PC-3 (cell line): Measurements from ENCODE around the gene MYO5A.

ENCODE experiments used
- CTCF ChIP-seq: fragments of 300-600 bp; sonication (generic); conservative IDR thresholded peaks from 2 replicates; pipeline ENCODE4 v1.5.1; 2017; ENCODE audit warnings: antibody characterized with exemption, low read depth, mild to moderate bottlenecking, low read length
- EZH2 ChIP-seq: fragments of 300-600 bp; sonication (generic); IDR thresholded peaks from one replicate; pipeline ENCODE4 v1.6.1; 2017; ENCODE audit warnings: antibody characterized with exemption, mild to moderate bottlenecking, low read length; ENCODE audit not compliant: unreplicated experiment

- no peak for TF ChIP-seq CTCF
- TF ChIP-seq EZH2: no peak
Measured at GRCh38 chr15:52438047-52438446, 90.6 kb downstream of the MYO5A start.
